WTC11 (cell line): Measurements from ENCODE around the gene PHACTR2.

Experiments
- TF ChIP-seq, protein P1 (sequence below): sonication (generic); formaldehyde crosslinking; conservative IDR thresholded peaks from 2 replicates; pipeline ENCODE4 v1.8.1; 2023; ENCODE audit warnings: mild to moderate bottlenecking, low read depth, missing genetic modification reagents, moderate library complexity
- TF ChIP-seq, protein P2 (sequence below): fragments of 200-600 bp; IDR thresholded peaks from 2 replicates; pipeline ENCODE4 v1.8.0; 2022; ENCODE audit warnings: antibody characterized with exemption
- TF ChIP-seq, protein P3 (sequence below): sonication (generic); formaldehyde crosslinking; IDR thresholded peaks from 2 replicates; pipeline ENCODE4 v1.8.1; 2023; ENCODE audit warnings: mild to moderate bottlenecking, missing genetic modification reagents, moderate library complexity

DNA sequence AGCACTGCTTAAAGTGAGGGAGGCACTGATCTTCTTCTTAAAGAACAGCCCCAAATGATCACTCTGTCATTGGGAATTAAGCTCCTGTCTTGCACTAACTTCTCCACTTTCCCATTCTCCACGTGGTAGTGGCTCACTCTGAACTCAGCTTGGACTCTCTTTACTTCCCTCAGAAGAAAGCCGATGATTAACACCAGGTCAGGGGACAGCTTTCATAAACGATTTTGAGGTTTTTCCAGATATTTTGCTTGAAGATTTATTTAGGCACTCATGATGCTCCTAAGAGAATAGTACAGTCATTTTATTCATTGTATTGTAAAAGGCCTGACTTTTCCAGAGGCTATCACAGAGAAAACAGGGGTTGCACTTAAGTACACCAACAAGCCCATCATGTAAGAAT, 84.4 kb downstream of the PHACTR2 start:
- TF ChIP-seq, protein P1, sequence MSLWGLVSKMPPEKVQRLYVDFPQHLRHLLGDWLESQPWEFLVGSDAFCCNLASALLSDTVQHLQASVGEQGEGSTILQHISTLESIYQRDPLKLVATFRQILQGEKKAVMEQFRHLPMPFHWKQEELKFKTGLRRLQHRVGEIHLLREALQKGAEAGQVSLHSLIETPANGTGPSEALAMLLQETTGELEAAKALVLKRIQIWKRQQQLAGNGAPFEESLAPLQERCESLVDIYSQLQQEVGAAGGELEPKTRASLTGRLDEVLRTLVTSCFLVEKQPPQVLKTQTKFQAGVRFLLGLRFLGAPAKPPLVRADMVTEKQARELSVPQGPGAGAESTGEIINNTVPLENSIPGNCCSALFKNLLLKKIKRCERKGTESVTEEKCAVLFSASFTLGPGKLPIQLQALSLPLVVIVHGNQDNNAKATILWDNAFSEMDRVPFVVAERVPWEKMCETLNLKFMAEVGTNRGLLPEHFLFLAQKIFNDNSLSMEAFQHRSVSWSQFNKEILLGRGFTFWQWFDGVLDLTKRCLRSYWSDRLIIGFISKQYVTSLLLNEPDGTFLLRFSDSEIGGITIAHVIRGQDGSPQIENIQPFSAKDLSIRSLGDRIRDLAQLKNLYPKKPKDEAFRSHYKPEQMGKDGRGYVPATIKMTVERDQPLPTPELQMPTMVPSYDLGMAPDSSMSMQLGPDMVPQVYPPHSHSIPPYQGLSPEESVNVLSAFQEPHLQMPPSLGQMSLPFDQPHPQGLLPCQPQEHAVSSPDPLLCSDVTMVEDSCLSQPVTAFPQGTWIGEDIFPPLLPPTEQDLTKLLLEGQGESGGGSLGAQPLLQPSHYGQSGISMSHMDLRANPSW (CRISPR knock-in tag), result no peak
- TF ChIP-seq, protein P2, sequence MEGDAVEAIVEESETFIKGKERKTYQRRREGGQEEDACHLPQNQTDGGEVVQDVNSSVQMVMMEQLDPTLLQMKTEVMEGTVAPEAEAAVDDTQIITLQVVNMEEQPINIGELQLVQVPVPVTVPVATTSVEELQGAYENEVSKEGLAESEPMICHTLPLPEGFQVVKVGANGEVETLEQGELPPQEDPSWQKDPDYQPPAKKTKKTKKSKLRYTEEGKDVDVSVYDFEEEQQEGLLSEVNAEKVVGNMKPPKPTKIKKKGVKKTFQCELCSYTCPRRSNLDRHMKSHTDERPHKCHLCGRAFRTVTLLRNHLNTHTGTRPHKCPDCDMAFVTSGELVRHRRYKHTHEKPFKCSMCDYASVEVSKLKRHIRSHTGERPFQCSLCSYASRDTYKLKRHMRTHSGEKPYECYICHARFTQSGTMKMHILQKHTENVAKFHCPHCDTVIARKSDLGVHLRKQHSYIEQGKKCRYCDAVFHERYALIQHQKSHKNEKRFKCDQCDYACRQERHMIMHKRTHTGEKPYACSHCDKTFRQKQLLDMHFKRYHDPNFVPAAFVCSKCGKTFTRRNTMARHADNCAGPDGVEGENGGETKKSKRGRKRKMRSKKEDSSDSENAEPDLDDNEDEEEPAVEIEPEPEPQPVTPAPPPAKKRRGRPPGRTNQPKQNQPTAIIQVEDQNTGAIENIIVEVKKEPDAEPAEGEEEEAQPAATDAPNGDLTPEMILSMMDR, result no peak
- TF ChIP-seq, protein P3, sequence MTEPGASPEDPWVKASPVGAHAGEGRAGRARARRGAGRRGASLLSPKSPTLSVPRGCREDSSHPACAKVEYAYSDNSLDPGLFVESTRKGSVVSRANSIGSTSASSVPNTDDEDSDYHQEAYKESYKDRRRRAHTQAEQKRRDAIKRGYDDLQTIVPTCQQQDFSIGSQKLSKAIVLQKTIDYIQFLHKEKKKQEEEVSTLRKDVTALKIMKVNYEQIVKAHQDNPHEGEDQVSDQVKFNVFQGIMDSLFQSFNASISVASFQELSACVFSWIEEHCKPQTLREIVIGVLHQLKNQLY (CRISPR knock-in tag), result no peak
